GM21717 (cell line): Measurements from ENCODE around the gene TYK2.

Experiments used
- ATAC-seq: cut with Tn5 transposase; IDR thresholded peaks from one replicate; pipeline ENCODE4 v1.9.1; 2021; ENCODE audit warnings: mild to moderate bottlenecking, moderate library complexity; ENCODE audit not compliant: unreplicated experiment

TYK2 gene

GRCh38 chr19:10317045-10317856 is 63.1 kb downstream of the TYK2 start:
- ATAC-seq = no peak

- no peak for ATAC-seq
These were observed 63.9 kb downstream of the TYK2 start for GRCh38 chr19:10316229-10317044.

GRCh38 chr19:10315335-10316214 is 64.8 kb downstream of the TYK2 start, which contains the start of gene FDX2:
TSS of gene FDX2 (minus strand) at chr19:10316015. CDS start at chr19:10315996, 19 bp downstream.
- ATAC-seq = no peak

GRCh38 chr19:10309423-10309822 is 70.9 kb downstream of the TYK2 start, which contains the start of gene ZGLP1:
TSS of gene ZGLP1 (minus strand) at chr19:10309815.
- ATAC-seq = no peak

- ATAC-seq = no peak
These were observed 74.0 kb downstream of the TYK2 start for GRCh38 chr19:10306327-10306726.

- ATAC-seq = no peak
These were observed 75.1 kb downstream of the TYK2 start for GRCh38 chr19:10305139-10305806.
